Endodermal cell (in vitro differentiated cells): ENCODE results near the gene C21orf91. TPM values are rescaled to one million over a fixed set of nuclear protein-coding genes. Genes with fewer than 3 reads are reported as not detected.

Experiments
- DNase-seq: peaks from one replicate; pipeline ENCODE4 v3.0.0-alpha.2; 2017
- H3K27ac ChIP-seq: 2 replicates; pipeline ENCODE4 v1.5.1; 2013; ENCODE audit warnings: mild to moderate bottlenecking, low read depth, low read length, moderate library complexity
- H3K27me3 ChIP-seq: 2 replicates; pipeline ENCODE4 v1.6.1; 2013; ENCODE audit warnings: mild to moderate bottlenecking, low read length, moderate library complexity; ENCODE audit not compliant: insufficient read depth, control insufficient read depth, poor library complexity, severe bottlenecking
- H3K36me3 ChIP-seq: 2 replicates; pipeline ENCODE4 v1.7.0; 2013; ENCODE audit warnings: mild to moderate bottlenecking, low read length, moderate library complexity; ENCODE audit not compliant: control insufficient read depth, insufficient read depth
- H3K4me1 ChIP-seq: one replicate; pipeline ENCODE4 v1.7.0; 2013; ENCODE audit warnings: low read length; ENCODE audit not compliant: control insufficient read depth, insufficient read depth
- H3K4me3 ChIP-seq: 2 replicates; pipeline ENCODE4 v1.5.1; 2013; ENCODE audit warnings: mild to moderate bottlenecking, low read length, moderate library complexity
- H3K9ac ChIP-seq: 2 replicates; pipeline ENCODE4 v1.6.1; 2013; ENCODE audit warnings: mild to moderate bottlenecking, low read length, moderate library complexity; ENCODE audit not compliant: poor library complexity, severe bottlenecking; ENCODE audit errors: extremely low read depth
- H3K9me3 ChIP-seq: 2 replicates; pipeline ENCODE4 v1.6.1; 2013; ENCODE audit warnings: mild to moderate bottlenecking, low read length, moderate library complexity; ENCODE audit not compliant: control insufficient read depth
- H3K27ac Mint-ChIP-seq: 2 replicates; pipeline ENCODE4 v1.8.0; 2020; ENCODE audit warnings: mixed read lengths
- H3K27me3 Mint-ChIP-seq: 2 replicates; pipeline ENCODE4 v1.8.0; 2021; ENCODE audit warnings: mild to moderate bottlenecking, mixed read lengths; ENCODE audit not compliant: insufficient read depth
- H3K36me3 Mint-ChIP-seq: 2 replicates; pipeline ENCODE4 v1.8.0; 2020; ENCODE audit warnings: low read depth, mixed read lengths
- H3K4me1 Mint-ChIP-seq: 2 replicates; pipeline ENCODE4 v1.8.0; 2020; ENCODE audit warnings: mixed read lengths
- H3K4me3 Mint-ChIP-seq: 2 replicates; pipeline ENCODE4 v1.8.0; 2020; ENCODE audit warnings: mild to moderate bottlenecking, moderate library complexity, mixed read lengths
- H3K9me3 Mint-ChIP-seq: 2 replicates; pipeline ENCODE4 v1.8.0; 2020; ENCODE audit warnings: mild to moderate bottlenecking, mixed read lengths
- CTCF ChIP-seq: fragments of 200-600 bp; sonication (generic); conservative IDR thresholded peaks from 2 replicates; pipeline ENCODE4 v1.5.0; 2021; ENCODE audit warnings: antibody characterized with exemption, mild to moderate bottlenecking
- WGBS, 2 experiments: methylation state at CpG; one replicate each; pipeline versions ENCODE4 v1.1.5 to v1.1.7; 2013; ENCODE audit warnings: missing lambda C conversion rate in 2 of 2, mixed read lengths in 1 of 2; ENCODE audit not compliant: insufficient coverage in 1 of 2, insufficient read length in 1 of 2; 5-methylcytosine and 5-hydroxymethylcytosine counted together
- total RNA-seq, 2 donors: library from RNA; stranded (reverse); fragmentation: NEBNext Ultra II Directional in 1 of 2; extraction: Animal tissue kit (Norgen Biotek cat#: 25700) in 1 of 2; gene quantifications; 2 replicates in 1 of 2; 3 replicates in 1 of 2; pipeline ENCODE4 v1.2.1, GENCODE V29; 2021

Gene C21orf91
- total RNA-seq, 2 donors from 2014 or later: 32.3 to 49.5 TPM

GRCh38 chr21:17802572-17802971 lies 16.6 kb downstream of the C21orf91 start:
- peaks cover 26% of the 10 kb centered on the region for H3K9me3 ChIP-seq
- H3K27me3 Mint-ChIP-seq: no peaks in the 10 kb centered on the region
- H3K9ac ChIP-seq: no peak overlapping the region
- H3K9me3 Mint-ChIP-seq: peaks cover 20% of the 10 kb centered on the region
- no peaks in the 10 kb centered on the region for H3K4me1 ChIP-seq
- no peak overlapping the region for H3K27ac ChIP-seq
- H3K27me3 ChIP-seq: no peaks in the 10 kb centered on the region
- no peak overlapping the region for H3K4me3 ChIP-seq
- DNase-seq: no peak
- H3K4me1 Mint-ChIP-seq: peaks cover 7% of the 10 kb centered on the region
- H3K27ac Mint-ChIP-seq: no peak overlapping the region
- no peak overlapping the region for H3K4me3 Mint-ChIP-seq
- H3K36me3 ChIP-seq: peaks cover 85% of the 10 kb centered on the region
- peaks cover 53% of the 10 kb centered on the region for H3K36me3 Mint-ChIP-seq
- 92% methylated on average over 1 of the region's 1 CpG; no CpG with 5 or more reads in 1 of the 2 experiments for WGBS, 2 experiments
- TF ChIP-seq CTCF: no peak

GRCh38 chr21:17799414-17800164 lies 19.6 kb downstream of the C21orf91 start:
- Histone ChIP-seq H3K9ac (no peak overlapping the region), H3K4me3 (no peak overlapping the region), H3K27ac (no peak overlapping the region), H3K27me3 (no peaks in the 10 kb centered on the region), H3K9me3 (peaks cover 8% of the 10 kb centered on the region), H3K36me3 (peaks cover 84% of the 10 kb centered on the region), H3K4me1 (no peaks in the 10 kb centered on the region)
- H3K36me3 Mint-ChIP-seq: peaks cover 52% of the 10 kb centered on the region
- 96 to 100% methylated on average over 2 to 5 of the region's 6 CpGs for WGBS, 2 experiments
- H3K9me3 Mint-ChIP-seq: peaks cover 3% of the 10 kb centered on the region
- TF ChIP-seq CTCF: no peak
- no peak overlapping the region for H3K4me3 Mint-ChIP-seq
- DNase-seq: no peak
- peaks cover 5% of the 10 kb centered on the region for H3K4me1 Mint-ChIP-seq
- H3K27ac Mint-ChIP-seq: no peak overlapping the region
- no peaks in the 10 kb centered on the region for H3K27me3 Mint-ChIP-seq

- peaks cover 57% of the 10 kb centered on the region for H3K36me3 Mint-ChIP-seq
- DNase-seq: no peak
- 80% methylated on average over 1 of the region's 2 CpGs for WGBS, 2 experiments
- no peak for TF ChIP-seq CTCF
- Histone ChIP-seq H3K9ac (no peak overlapping the region), H3K27ac (no peak overlapping the region), H3K27me3 (no peaks in the 10 kb centered on the region), H3K4me3 (no peak overlapping the region), H3K4me1 (no peaks in the 10 kb centered on the region), H3K36me3 (peaks cover 84% of the 10 kb centered on the region), H3K9me3 (peaks cover 8% of the 10 kb centered on the region)
- peaks cover 3% of the 10 kb centered on the region for H3K9me3 Mint-ChIP-seq
- peaks cover 4% of the 10 kb centered on the region for H3K4me1 Mint-ChIP-seq
- H3K27ac Mint-ChIP-seq: no peak overlapping the region
- H3K27me3 Mint-ChIP-seq: no peaks in the 10 kb centered on the region
- H3K4me3 Mint-ChIP-seq: no peak overlapping the region
These were observed 20.4 kb downstream of the C21orf91 start for GRCh38 chr21:17798796-17799195.
